Measurements from ENCODE around the gene PPFIA2. TPM values are rescaled to one million over a fixed set of nuclear protein-coding genes. Genes with fewer than 3 reads are reported as not detected.

Gene PPFIA2
- total RNA-seq = 1 to 10 TPM; 1.5 to 4.3 (median 2.5) TPM

DNA sequence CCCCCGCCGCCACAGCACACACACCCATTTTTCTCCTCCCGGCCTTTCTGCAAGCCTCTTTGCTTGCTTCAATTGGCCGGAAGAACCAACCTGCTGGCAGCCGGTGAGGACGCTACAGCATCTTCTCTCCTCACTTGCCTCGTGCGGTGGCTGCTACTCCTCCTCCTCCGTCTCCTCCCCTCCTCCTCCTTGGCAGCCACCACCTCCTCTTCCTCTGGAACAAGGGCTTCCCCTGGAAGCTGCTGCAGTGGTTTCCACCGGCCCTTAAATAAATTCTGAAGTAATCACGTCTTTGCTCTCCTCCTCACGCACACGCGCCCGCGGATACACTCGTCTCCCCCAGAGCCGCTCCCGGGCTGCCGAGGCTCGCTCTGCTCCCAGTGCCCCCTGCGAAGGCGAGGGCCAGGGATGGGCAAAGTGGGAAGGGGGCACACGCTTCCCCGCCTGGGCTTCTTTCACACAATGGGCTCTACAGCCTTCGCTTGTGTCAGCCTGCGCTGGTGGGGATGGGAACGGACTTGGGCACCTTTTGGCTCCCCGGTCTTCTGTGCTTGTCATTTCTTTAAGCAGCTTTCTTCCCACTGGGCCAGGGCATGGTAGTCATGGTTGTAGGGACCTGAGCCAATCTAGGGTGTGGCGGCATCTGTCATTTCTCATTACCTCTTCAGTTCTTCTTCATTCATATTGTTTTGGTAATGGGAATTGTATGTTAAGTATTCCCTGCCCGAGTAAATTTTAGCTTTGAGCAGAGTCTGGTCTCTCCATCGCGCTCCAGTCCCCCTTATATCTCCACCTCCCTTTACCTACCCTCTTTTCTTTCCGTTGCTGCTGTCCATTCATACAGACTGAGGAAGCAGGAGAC is at the start of gene PPFIA2:
Gene PPFIA2 (minus strand): TSS at position 161 of the 862 bp plus-strand sequence.
- no peak for TF ChIP-seq CTCF (IDR thresholded peaks at IDR 0.05; ENCODE audit: low read depth)

DNA sequence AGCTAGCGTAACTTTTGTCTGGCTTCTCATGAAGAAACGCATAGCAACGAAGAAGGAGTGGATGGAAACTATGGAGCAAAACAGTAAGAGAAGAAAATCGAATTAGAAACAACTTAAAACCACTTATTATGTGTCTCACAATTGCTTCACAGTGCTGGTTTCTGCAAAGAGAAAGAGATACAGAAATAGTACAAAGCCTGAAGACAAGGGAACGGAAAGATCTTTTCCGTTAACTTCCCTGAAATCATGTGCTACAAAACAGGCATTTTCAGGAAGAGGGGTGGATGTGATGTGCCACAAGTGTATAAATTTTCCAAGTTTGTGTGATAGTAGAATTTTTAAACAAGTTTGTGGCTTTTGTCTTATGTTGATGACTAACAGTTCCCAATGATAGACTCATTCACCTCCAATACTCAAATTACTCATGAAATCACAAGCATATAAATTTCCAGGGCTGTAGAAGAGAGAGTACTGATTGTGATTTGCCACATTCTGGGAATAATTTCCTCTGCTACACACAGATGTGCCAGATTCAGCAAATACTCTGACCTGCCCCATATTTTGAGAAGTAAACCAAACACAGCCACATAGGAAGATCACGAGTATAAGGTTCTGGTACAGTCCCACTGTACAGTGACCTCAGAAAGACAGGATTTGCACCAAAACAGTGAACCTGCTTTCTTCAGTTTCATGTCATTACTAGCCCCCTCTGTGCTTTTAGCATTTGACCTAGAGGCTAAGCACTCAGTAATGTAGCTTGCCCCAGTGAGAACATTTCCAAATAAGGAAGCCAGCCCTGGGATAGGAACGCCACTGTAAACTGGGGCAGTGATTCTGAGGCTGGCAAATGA is 41.4 kb upstream of the PPFIA2 start:
- no peak for TF ChIP-seq CTCF (IDR thresholded peaks at IDR 0.05; ENCODE audit: low read depth)

DNA sequence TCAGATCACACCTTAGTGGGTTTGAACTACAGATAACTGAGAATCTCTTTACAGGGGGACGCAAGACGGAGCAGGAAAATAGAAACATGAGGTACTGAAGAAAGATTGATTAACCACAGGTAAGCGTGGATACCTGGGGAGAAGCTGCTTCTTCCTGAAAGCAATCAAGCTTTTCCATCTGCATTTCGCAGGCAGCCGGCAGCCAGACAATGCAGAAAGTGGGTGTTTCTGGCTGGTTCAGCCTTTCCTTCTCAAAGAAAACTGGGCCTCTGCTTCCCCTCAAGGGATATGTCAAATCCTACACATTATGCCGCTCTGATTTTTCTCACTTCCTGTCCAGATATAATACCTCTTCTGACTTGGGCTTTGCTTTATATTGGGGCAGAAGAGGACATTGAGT is 39.1 kb upstream of the PPFIA2 start:
- TF ChIP-seq CTCF (IDR thresholded peaks at IDR 0.05; ENCODE audit: low read depth) = no peak

DNA sequence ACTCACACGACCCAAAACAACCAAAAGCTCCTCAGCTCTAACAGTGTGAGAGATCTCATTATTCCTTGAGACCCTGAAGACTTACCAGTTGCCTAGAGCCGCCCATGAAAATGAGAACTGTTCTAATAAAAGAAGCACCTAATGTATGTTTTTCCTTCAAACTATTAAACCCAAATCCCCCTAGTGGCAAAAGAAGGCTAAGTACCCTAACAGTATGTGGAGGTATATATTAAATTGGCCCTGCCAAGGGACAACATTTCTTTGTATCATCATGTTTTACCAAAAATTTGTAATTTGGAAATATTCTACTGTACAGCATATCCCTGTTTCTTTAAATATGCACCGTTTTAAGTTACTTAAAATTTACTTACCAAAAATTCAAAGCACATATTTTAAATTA is 38.0 kb upstream of the PPFIA2 start:
- no peak for TF ChIP-seq CTCF (IDR thresholded peaks at IDR 0.05; ENCODE audit: low read depth)

- no peak for TF ChIP-seq CTCF (IDR thresholded peaks at IDR 0.05; ENCODE audit: low read depth)
Observed at GRCh38 chr12:81792666-81793065, 33.5 kb upstream of the PPFIA2 start.

- TF ChIP-seq CTCF (IDR thresholded peaks at IDR 0.05; ENCODE audit: low read depth) = no peak
Observed at GRCh38 chr12:81779216-81779615, 20.1 kb upstream of the PPFIA2 start.

GRCh38 chr12:81778719-81779118 is 19.6 kb upstream of the PPFIA2 start:
- TF ChIP-seq CTCF (IDR thresholded peaks at IDR 0.05; ENCODE audit: low read depth) = no peak

All from subcutaneous adipose tissue (tissue), 4 donors.